Type B pancreatic cell (in vitro differentiated cells): Measurements from ENCODE around the gene CYRIA. TPM values are rescaled to one million over a fixed set of nuclear protein-coding genes. Genes with fewer than 3 reads are reported as not detected.

Experiments used
- DNase-seq: peaks from one replicate; pipeline ENCODE4 v3.0.0; 2021; ENCODE audit warnings: mixed read lengths; ENCODE audit not compliant: unreplicated experiment; ENCODE audit errors: extremely low spot score
- H3K27ac Mint-ChIP-seq: 2 replicates; pipeline ENCODE4 v1.8.0; 2021; ENCODE audit warnings: mild to moderate bottlenecking, mixed read lengths
- H3K27me3 Mint-ChIP-seq: 2 replicates; pipeline ENCODE4 v1.8.0; 2021; ENCODE audit warnings: mixed read lengths
- H3K36me3 Mint-ChIP-seq: 2 replicates; pipeline ENCODE4 v1.8.0; 2021; ENCODE audit warnings: mixed read lengths
- H3K4me1 Mint-ChIP-seq: one replicate; pipeline ENCODE4 v1.8.0; 2021; ENCODE audit warnings: mixed read lengths; ENCODE audit not compliant: unreplicated experiment
- H3K4me3 Mint-ChIP-seq: 2 replicates; pipeline ENCODE4 v1.8.0; 2021; ENCODE audit warnings: mild to moderate bottlenecking, mixed read lengths
- H3K9me3 Mint-ChIP-seq: 2 replicates; pipeline ENCODE4 v1.8.0; 2021; ENCODE audit warnings: mixed read lengths
- CTCF ChIP-seq: fragments of 200-600 bp; sonication (generic); conservative IDR thresholded peaks from 2 replicates; pipeline ENCODE4 v1.5.0; 2021; ENCODE audit warnings: antibody characterized with exemption, mild to moderate bottlenecking
- total RNA-seq: library from RNA; stranded (reverse); gene quantifications from 2 replicates; pipeline ENCODE4 v1.2.1, GENCODE V29; 2021; ENCODE audit warnings: low replicate concordance

CYRIA gene
- total RNA-seq, 1 donor from 2014 or later = 6.5 TPM

GRCh38 chr2:16644221-16644925, 21.3 kb downstream of the CYRIA start:
- DNase-seq = no peak
- Mint-ChIP-seq H3K4me1 (peaks cover 22% of the 10 kb centered on the region), H3K9me3 (no peaks in the 10 kb centered on the region), H3K27ac (no peak overlapping the region), H3K36me3 (no peaks in the 10 kb centered on the region), H3K4me3 (no peak overlapping the region), H3K27me3 (no peaks in the 10 kb centered on the region)
- no peak for TF ChIP-seq CTCF

DNA sequence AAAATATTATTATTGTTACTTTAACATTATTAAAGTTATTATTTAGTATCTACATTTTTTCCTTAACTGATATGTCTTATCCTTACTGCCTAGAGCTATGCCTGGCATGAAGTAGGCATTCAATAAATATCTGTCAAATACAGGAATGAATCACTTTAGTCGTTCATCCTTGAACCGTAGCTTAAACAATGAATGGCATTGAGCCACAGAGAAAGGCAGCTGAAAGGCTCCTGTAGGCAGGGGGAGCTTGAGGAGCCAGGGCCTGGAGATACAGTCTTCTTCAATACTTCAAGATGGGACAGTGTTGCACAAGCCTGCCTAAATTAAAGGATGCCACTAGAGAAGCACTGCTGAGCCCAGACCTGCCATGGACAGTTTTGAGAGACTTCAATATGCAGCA, 22.5 kb downstream of the CYRIA start:
- Mint-ChIP-seq H3K27ac (no peak overlapping the region), H3K36me3 (peaks cover 4% of the 10 kb centered on the region), H3K9me3 (no peaks in the 10 kb centered on the region)

GRCh38 chr2:16642088-16642487, 23.5 kb downstream of the CYRIA start:
- Mint-ChIP-seq H3K4me3 (no peak overlapping the region), H3K36me3 (peaks cover 4% of the 10 kb centered on the region), H3K9me3 (no peaks in the 10 kb centered on the region), H3K27me3 (no peaks in the 10 kb centered on the region), H3K4me1 (peaks cover 23% of the 10 kb centered on the region), H3K27ac (no peak overlapping the region)
- no peak for TF ChIP-seq CTCF
- DNase-seq = no peak

More for the DNA sequence above, 22.5 kb downstream of the CYRIA start:
- H3K4me3 Mint-ChIP-seq = no peak overlapping the region
- no peaks in the 10 kb centered on the region for H3K27me3 Mint-ChIP-seq
- H3K4me1 Mint-ChIP-seq = peaks cover 28% of the 10 kb centered on the region
- DNase-seq = no peak
- no peak for TF ChIP-seq CTCF

- H3K27me3 Mint-ChIP-seq = no peaks in the 10 kb centered on the region
- H3K4me3 Mint-ChIP-seq = no peak overlapping the region
- no peak overlapping the region for H3K27ac Mint-ChIP-seq
- peaks cover 4% of the 10 kb centered on the region for H3K36me3 Mint-ChIP-seq
- DNase-seq = no peak
- H3K4me1 Mint-ChIP-seq = peaks cover 23% of the 10 kb centered on the region
- no peak for TF ChIP-seq CTCF
- H3K9me3 Mint-ChIP-seq = no peaks in the 10 kb centered on the region
Measured at GRCh38 chr2:16641509-16641908, 24.1 kb downstream of the CYRIA start.

DNA sequence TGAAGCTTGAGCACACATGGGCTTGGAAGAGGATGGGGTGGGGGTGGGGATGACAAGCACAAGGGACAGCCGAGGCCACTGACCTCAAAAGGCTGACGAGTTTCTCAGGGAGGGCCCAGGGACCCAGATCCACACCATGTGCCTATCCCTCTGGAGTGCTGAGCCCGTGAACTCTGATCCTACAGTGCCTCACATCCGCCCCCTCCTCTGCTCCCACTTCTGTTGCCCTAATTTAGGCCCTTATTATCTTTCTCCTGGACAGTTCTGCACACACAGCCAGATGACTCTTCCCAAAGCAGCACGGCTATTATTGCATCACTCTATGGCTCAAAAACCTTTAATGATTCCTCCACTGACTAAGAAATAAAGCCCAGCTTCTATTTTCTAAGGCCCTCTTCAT, 24.8 kb downstream of the CYRIA start:
- TF ChIP-seq CTCF = no peak
- H3K27me3 Mint-ChIP-seq = no peaks in the 10 kb centered on the region
- H3K9me3 Mint-ChIP-seq = no peaks in the 10 kb centered on the region
- DNase-seq = no peak
- no peak overlapping the region for H3K27ac Mint-ChIP-seq
- peaks cover 4% of the 10 kb centered on the region for H3K36me3 Mint-ChIP-seq
- peaks cover 26% of the 10 kb centered on the region for H3K4me1 Mint-ChIP-seq
- no peak overlapping the region for H3K4me3 Mint-ChIP-seq
